IPS-15b (cell line): ENCODE results near the gene TLK1.

Experiments
- H3K27me3 ChIP-seq: one replicate; pipeline ENCODE4 v1.6.1; 2013; ENCODE audit warnings: low read length; ENCODE audit not compliant: control insufficient read depth, insufficient read depth
- H3K36me3 ChIP-seq: one replicate; pipeline ENCODE4 v1.6.1; 2013; ENCODE audit warnings: low read length; ENCODE audit not compliant: control insufficient read depth, insufficient read depth
- H3K4me1 ChIP-seq: one replicate; pipeline ENCODE4 v1.6.1; 2013; ENCODE audit warnings: mild to moderate bottlenecking, low read length; ENCODE audit not compliant: control insufficient read depth, insufficient read depth
- H3K4me3 ChIP-seq: one replicate; pipeline ENCODE4 v1.5.1; 2013; ENCODE audit warnings: low read depth, low read length
- H3K9ac ChIP-seq: one replicate; pipeline ENCODE4 v1.6.1; 2013; ENCODE audit warnings: low read depth, mild to moderate bottlenecking, low read length
- H3K9me3 ChIP-seq: one replicate; pipeline ENCODE4 v1.6.1; 2013; ENCODE audit warnings: mild to moderate bottlenecking, low read length; ENCODE audit not compliant: control insufficient read depth, insufficient read depth

Gene TLK1

DNA sequence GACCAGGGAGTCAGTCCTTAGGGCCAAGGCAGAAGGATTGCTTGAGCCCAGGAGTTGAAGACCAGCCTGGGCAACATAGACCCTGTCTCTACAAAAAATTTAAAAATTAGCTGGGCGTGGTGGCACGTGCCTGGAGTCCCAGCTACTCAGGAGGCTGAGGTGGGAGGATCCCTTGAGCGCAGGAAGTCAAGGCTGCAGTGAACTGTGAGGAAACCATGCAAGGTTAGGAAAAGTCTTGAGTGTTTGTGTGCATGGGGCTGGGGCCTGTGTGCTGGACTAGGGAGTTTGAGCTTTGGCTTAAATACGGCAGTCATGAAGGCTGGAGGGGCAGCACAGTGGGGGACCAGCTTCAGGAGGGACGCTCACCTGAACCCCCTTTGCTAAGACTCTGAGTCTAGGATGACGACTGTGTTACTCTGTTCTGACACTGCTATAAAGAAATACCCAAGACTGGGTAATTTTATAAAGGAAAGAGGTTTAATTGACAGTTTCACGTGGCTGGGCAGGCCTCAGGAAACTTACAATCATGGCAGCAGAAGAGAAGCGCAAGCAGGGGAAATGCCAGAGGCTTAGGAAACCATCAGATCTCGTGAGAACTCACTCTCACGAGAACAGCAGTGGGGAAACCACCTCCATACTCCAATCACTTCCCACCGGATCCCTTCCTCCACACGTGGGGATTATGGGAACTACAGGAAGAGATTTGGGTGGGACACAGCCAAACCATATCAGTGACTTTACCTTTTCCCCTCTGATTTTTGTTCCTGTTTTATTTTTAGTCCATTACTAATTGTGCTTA, 192.3 kb downstream of the TLK1 start:
- Histone ChIP-seq H3K4me1 (no peaks in the 10 kb centered on the region), H3K9ac (no peak overlapping the region), H3K4me3 (no peak overlapping the region), H3K36me3 (peaks cover 23% of the 10 kb centered on the region), H3K9me3 (no peaks in the 10 kb centered on the region), H3K27me3 (no peaks in the 10 kb centered on the region)

DNA sequence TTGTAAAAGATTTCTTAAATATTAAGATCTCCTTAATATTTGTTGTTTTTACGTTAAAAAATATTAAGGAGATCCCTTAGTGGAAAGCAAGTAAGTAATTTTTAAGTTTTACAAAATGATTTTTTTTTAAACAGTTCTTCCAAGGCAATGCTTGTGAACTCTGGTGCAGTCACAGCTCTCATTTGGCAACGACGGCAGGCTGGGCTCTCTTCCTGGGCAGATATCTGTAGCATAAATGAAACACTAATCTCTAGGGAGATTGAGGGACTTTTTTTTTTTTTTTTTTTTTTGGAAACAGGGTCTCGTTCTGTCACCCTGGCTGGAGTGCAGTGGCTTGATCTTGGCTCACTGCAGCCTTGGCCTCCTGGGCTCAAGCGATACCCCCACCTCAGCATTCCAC, 193.1 kb downstream of the TLK1 start:
- peaks cover 27% of the 10 kb centered on the region for H3K36me3 ChIP-seq
- H3K4me1 ChIP-seq: no peaks in the 10 kb centered on the region

DNA sequence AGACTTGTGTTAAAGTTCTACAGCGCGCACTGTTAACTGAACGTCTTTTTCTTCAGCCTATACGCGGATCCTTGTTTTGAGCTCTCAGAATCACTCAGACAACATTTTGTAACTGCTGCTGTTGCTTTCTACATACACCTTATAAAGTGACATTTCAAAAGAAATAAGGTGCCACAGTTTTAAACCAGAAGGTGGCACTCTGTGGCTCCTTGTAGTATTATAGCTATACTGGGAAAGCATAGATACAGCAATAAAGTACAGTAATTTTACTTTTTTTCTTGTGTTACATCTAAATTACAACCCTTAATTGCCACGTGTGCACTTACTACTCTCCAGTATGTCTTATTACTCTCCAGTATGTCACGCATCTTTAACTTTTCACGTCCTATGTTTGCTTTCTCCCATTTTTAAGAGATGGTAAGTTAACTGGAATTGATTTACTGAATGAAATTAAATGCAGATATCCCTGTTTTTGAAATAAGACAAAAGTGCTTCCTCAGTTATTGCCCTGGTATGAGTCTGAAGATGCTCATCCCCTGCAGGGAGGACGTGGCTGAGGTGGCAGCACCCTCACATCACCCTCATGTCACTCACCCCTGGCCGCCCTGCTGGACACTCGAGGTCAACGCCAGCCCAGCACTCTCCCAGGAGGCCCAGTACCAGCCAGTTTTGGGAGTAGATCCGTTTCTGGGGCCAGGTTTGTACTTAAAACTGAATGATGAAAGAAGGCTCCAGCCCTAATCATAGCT, 193.9 kb downstream of the TLK1 start:
- no peaks in the 10 kb centered on the region for H3K4me1 ChIP-seq
- H3K4me3 ChIP-seq: no peak overlapping the region
- H3K27me3 ChIP-seq: no peaks in the 10 kb centered on the region
- H3K36me3 ChIP-seq: peaks cover 28% of the 10 kb centered on the region
- no peaks in the 10 kb centered on the region for H3K9me3 ChIP-seq
- no peak overlapping the region for H3K9ac ChIP-seq

More for the DNA sequence above, 193.1 kb downstream of the TLK1 start:
- H3K27me3 ChIP-seq: no peaks in the 10 kb centered on the region
- H3K4me3 ChIP-seq: no peak overlapping the region
- no peaks in the 10 kb centered on the region for H3K9me3 ChIP-seq
- no peak overlapping the region for H3K9ac ChIP-seq

DNA sequence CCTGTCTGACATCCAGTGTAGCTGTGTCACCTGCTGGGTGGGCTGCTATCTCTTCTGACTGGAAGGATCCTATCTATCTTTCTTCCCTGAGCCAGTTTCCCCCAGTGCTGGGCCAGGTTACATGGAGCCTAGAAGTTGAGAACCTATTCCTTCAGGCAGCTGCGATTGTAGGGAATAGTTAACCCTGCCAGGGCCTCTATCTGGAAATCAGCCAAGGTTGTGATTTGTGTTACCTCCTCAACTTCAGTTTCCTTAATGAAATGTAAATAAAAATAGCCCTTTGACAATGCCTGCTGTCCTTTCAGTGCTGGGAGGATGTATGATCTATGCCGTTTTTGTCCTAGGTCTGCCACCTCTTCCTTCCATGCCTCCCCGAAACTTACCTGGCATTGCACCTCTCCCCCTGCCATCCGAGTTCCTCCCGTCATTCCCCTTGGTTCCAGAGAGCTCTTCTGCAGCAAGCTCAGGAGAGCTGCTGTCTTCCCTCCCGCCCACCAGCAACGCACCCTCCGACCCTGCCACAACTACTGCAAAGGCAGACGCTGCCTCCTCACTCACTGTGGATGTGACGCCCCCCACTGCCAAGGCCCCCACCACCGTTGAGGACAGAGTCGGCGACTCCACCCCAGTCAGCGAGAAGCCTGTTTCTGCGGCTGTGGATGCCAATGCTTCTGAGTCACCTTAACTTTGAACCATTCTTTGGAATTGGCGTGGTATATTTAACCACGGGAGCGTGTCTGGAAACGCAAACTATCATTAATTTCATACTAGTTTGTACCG, 195.1 kb downstream of the TLK1 start:
- Histone ChIP-seq H3K9me3 (no peaks in the 10 kb centered on the region), H3K36me3 (peaks cover 37% of the 10 kb centered on the region), H3K4me3 (no peak overlapping the region), H3K9ac (no peak overlapping the region), H3K4me1 (no peaks in the 10 kb centered on the region), H3K27me3 (no peaks in the 10 kb centered on the region)

DNA sequence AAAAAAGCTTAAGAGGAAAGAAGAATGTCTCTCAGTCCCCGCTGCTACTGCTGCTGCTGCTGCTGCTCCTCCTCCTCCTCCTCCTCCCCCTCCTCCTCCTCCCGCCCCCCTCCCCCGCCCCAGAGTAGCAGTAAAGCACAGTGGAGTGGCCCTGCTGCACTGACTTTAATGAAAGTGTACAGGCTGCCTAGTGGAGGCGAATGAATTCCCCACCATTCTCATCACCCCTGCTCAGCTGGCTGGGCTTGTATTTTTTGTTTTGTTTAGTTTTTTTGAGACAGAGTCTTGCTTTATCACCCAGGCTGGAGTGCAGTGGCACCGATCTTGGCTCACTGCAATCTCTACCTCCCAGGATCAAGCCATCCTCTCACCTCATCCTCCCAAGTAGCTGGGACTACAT, 197.3 kb downstream of the TLK1 start:
- Histone ChIP-seq H3K4me3 (no peak overlapping the region), H3K36me3 (peaks cover 37% of the 10 kb centered on the region), H3K9me3 (no peaks in the 10 kb centered on the region)

DNA sequence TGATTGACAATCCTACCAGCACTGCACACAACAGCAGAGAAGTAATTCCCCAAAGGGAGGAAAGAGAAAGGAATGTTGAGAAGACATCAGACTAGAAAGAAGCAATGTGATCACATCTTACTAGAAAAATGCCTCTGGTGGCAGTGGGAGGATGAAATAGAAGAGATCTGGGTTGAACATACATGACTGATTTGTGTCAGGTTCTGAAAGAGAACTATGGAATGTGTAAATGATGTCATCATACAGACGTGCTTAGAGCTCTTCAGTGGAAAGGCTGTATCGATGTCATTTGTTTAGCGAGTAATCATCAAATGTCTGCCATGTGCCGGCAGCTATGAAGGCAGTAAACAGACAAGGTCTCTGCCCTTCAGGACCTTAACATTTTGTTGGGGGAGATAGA, 206.8 kb downstream of the TLK1 start:
- Histone ChIP-seq H3K36me3 (peaks cover 38% of the 10 kb centered on the region), H3K4me1 (no peaks in the 10 kb centered on the region), H3K27me3 (no peaks in the 10 kb centered on the region), H3K9me3 (no peaks in the 10 kb centered on the region), H3K4me3 (no peak overlapping the region), H3K9ac (no peak overlapping the region)

More for the DNA sequence above, 197.3 kb downstream of the TLK1 start:
- H3K9ac ChIP-seq: no peak overlapping the region
- H3K27me3 ChIP-seq: no peaks in the 10 kb centered on the region
- H3K4me1 ChIP-seq: no peaks in the 10 kb centered on the region

DNA sequence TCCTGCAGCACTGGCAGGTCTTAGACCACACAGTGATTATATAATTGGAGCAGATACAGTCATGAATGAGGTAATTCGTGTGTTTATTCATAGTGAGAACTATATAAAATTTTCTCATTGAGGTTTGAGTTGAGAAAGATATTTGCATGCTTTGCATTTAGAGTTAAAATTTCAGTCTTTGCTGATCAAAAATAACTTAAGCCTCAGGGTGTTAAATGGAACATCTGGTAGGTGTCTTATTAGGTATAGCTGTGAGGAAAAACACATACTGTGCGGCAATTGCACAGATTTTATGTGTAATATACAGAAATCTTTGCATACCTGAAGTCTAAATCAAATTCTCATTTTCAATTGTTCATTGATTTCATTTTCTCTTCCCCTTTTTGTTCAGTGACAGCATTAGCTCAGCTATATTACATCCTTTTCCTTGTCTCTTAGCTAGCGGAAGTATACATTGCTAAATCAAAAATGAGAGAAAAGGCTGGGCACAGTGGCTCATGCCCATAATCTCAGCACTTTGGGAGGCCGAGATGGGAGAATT, 210.4 kb downstream of the TLK1 start:
- Histone ChIP-seq H3K4me3 (no peak overlapping the region), H3K9me3 (no peaks in the 10 kb centered on the region), H3K4me1 (no peaks in the 10 kb centered on the region), H3K36me3 (peaks cover 27% of the 10 kb centered on the region), H3K9ac (no peak overlapping the region), H3K27me3 (no peaks in the 10 kb centered on the region)

DNA sequence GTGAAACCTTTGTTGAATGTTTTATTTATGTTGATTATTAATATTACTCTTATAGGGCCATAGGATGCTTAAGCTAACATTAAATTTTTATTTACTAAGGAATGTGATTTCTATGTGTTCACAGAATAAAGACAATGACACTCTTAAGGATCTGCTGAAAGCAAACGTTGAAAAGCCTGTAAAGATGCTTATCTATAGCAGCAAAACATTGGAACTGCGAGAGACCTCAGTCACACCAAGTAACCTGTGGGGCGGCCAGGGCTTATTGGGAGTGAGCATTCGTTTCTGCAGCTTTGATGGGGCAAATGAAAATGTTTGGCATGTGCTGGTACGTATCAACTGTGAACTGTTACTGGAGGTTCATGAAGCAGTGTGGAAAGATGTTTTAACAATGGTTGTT, 211.3 kb downstream of the TLK1 start:
- Histone ChIP-seq H3K36me3 (peaks cover 21% of the 10 kb centered on the region), H3K27me3 (no peaks in the 10 kb centered on the region), H3K9ac (no peak overlapping the region), H3K4me1 (no peaks in the 10 kb centered on the region), H3K9me3 (no peaks in the 10 kb centered on the region), H3K4me3 (no peak overlapping the region)

DNA sequence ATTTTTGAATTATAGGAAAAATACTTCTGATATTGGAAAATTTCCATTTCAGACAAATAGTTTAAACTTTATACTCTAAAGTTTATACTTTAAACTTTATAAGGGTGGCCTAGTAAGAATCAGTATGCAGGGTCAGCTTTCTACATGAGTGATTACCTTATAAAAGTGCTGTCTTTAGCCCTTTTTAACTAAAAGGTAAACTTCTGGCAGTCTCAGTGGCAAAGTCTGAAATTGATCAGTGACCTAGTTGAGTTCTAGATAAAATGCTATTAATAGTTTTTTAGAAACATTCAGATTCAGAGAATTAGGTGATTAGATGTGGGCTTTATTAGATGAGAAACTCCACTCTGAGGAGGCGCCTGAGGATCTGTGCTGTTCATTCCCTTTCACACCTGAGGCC, 216.1 kb downstream of the TLK1 start:
- Histone ChIP-seq H3K36me3 (no peaks in the 10 kb centered on the region), H3K4me1 (no peaks in the 10 kb centered on the region), H3K27me3 (no peaks in the 10 kb centered on the region), H3K9me3 (no peaks in the 10 kb centered on the region), H3K9ac (no peak overlapping the region), H3K4me3 (no peak overlapping the region)

DNA sequence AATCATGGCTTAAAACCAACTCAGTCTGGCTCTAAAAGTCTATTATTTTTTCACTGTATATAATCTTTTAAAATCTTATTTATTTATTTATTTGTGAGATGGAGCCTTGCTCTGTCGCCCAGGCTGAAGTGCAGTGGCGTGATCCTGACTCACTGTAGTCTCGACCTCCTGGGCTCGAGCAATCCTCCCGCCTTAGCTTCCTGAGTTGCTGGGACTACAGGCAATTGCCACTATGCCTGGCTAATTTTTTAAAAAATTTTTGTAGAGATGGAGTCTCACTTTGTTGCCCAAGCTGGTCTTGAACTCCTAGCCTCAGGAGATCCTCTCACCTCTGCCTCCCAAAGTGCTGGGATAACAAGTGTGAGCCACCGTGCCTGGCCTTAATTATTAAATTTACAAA, 217.1 kb downstream of the TLK1 start:
- H3K9ac ChIP-seq: no peak overlapping the region
- no peak overlapping the region for H3K4me3 ChIP-seq
- no peaks in the 10 kb centered on the region for H3K9me3 ChIP-seq
- H3K4me1 ChIP-seq: no peaks in the 10 kb centered on the region
- H3K27me3 ChIP-seq: no peaks in the 10 kb centered on the region
- H3K36me3 ChIP-seq: no peaks in the 10 kb centered on the region

DNA sequence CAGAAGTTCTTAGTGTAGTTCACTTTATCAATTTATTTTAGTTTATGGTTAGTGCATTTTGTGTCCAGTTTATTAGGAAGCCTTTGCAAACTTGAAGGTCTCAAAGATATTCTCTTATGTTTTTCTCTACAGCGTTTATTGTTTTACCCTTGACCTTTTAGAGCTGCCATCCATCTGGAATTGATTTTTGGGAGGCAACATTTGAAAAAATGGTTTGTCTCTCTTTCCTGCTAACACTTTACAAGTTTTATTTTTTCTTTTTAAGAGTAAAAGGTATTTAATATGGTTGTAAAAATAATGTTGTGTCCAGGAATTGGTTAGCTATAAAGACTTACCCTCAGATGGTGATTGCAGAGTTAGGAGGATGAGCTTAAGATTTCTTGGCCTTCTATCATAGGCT, 217.7 kb downstream of the TLK1 start:
- Histone ChIP-seq H3K4me1 (no peaks in the 10 kb centered on the region), H3K36me3 (no peaks in the 10 kb centered on the region), H3K9me3 (no peaks in the 10 kb centered on the region), H3K9ac (no peak overlapping the region), H3K4me3 (no peak overlapping the region), H3K27me3 (no peaks in the 10 kb centered on the region)
